H9 (cell line): ENCODE measurements around the gene GSG1L2. TPM values are rescaled to one million over a fixed set of nuclear protein-coding genes. Genes with fewer than 3 reads are reported as not detected.

ENCODE experiments used
- DNase-seq: peaks from one replicate; pipeline ENCODE4 v3.0.0-alpha.2; 2017
- H2AFZ ChIP-seq: one replicate; pipeline ENCODE4 v1.6.1; 2013; ENCODE audit warnings: mild to moderate bottlenecking, low read length, control low read depth, moderate library complexity
- H2AK5ac ChIP-seq: 2 replicates; pipeline ENCODE4 v1.6.1; 2013; ENCODE audit warnings: low read length, control low read depth, mixed read lengths; ENCODE audit not compliant: insufficient read length
- H2BK120ac ChIP-seq: one replicate; pipeline ENCODE4 v1.6.1; 2013; ENCODE audit warnings: low read depth, mild to moderate bottlenecking, low read length, control low read depth, inconsistent platforms; ENCODE audit not compliant: poor library complexity, severe bottlenecking
- H2BK12ac ChIP-seq: 2 replicates; pipeline ENCODE4 v1.6.1; 2013; ENCODE audit warnings: low read length, control low read depth, mixed read lengths, low read depth; ENCODE audit not compliant: insufficient read length
- H2BK15ac ChIP-seq: 2 replicates; pipeline ENCODE4 v1.6.1; 2013; ENCODE audit warnings: low read depth, low read length, control low read depth
- H2BK20ac ChIP-seq: one replicate; pipeline ENCODE4 v1.6.1; 2013; ENCODE audit warnings: low read depth, mild to moderate bottlenecking, low read length, control low read depth, inconsistent platforms; ENCODE audit not compliant: poor library complexity, severe bottlenecking
- H2BK5ac ChIP-seq: 2 replicates; pipeline ENCODE4 v1.6.1; 2013; ENCODE audit warnings: low read length, control low read depth, mixed read lengths; ENCODE audit not compliant: insufficient read length
- H3K14ac ChIP-seq: 2 replicates; pipeline ENCODE4 v1.6.1; 2013; ENCODE audit warnings: low read length, control low read depth; ENCODE audit not compliant: insufficient read depth
- H3K18ac ChIP-seq: 2 replicates; pipeline ENCODE4 v1.6.1; 2013; ENCODE audit warnings: low read depth, mild to moderate bottlenecking, mixed read lengths, low read length, control low read depth; ENCODE audit not compliant: insufficient read length
- H3K23ac ChIP-seq: 2 replicates; pipeline ENCODE4 v1.6.1; 2013; ENCODE audit warnings: low read length, control low read depth, mixed read lengths, low read depth; ENCODE audit not compliant: insufficient read length
- H3K23me2 ChIP-seq: 2 replicates; pipeline ENCODE4 v1.6.1; 2013; ENCODE audit warnings: low read depth, mild to moderate bottlenecking, mixed read lengths, low read length, control low read depth; ENCODE audit not compliant: insufficient read length, poor library complexity, severe bottlenecking
- H3K27ac ChIP-seq: 2 replicates; pipeline ENCODE4 v1.5.1; 2013; ENCODE audit warnings: low read length, control low read depth, mixed read lengths, low read depth; ENCODE audit not compliant: insufficient read length
- H3K27me3 ChIP-seq: 2 replicates; pipeline ENCODE4 v1.6.1; 2013; ENCODE audit warnings: low read length, control low read depth, inconsistent platforms; ENCODE audit not compliant: insufficient read depth
- H3K4ac ChIP-seq: 2 replicates; pipeline ENCODE4 v1.6.1; 2013; ENCODE audit warnings: low read depth, mild to moderate bottlenecking, control low read depth, inconsistent platforms, low read length, moderate library complexity
- H3K4me1 ChIP-seq: 2 replicates; pipeline ENCODE4 v1.6.1; 2013; ENCODE audit warnings: low read length, control low read depth, inconsistent platforms; ENCODE audit not compliant: insufficient read depth
- H3K4me2 ChIP-seq: 2 replicates; pipeline ENCODE4 v1.6.1; 2013; ENCODE audit warnings: low read length, control low read depth, mixed read lengths; ENCODE audit not compliant: insufficient read length, insufficient read depth
- H3K56ac ChIP-seq: 2 replicates; pipeline ENCODE4 v1.6.1; 2013; ENCODE audit warnings: low read depth, mild to moderate bottlenecking, mixed read lengths, low read length, control low read depth; ENCODE audit not compliant: insufficient read length
- H3K79me1 ChIP-seq: 2 replicates; pipeline ENCODE4 v1.6.1; 2013; ENCODE audit warnings: low read depth, mild to moderate bottlenecking, moderate library complexity, low read length, control low read depth, inconsistent platforms; ENCODE audit not compliant: insufficient read depth, poor library complexity, severe bottlenecking
- H3K79me2 ChIP-seq: 2 replicates; pipeline ENCODE4 v1.6.1; 2013; ENCODE audit warnings: low read length, control low read depth, inconsistent platforms; ENCODE audit not compliant: insufficient read depth
- H3K9ac ChIP-seq: 2 replicates; pipeline ENCODE4 v1.6.1; 2013; ENCODE audit warnings: low read length, control low read depth, mixed read lengths; ENCODE audit not compliant: insufficient read length; ENCODE audit errors: extremely low read depth
- H3K9me3 ChIP-seq: one replicate; pipeline ENCODE4 v1.6.1; 2013; ENCODE audit warnings: low read depth, low read length, inconsistent platforms; ENCODE audit not compliant: control insufficient read depth
- H3T11ph ChIP-seq: one replicate; pipeline ENCODE4 v1.6.1; 2013; ENCODE audit warnings: mild to moderate bottlenecking, low read length, control low read depth, inconsistent platforms
- H4K20me1 ChIP-seq: one replicate; pipeline ENCODE4 v1.6.1; 2013; ENCODE audit not compliant: control insufficient read depth, insufficient read length, insufficient read depth
- H4K5ac ChIP-seq: 2 replicates; pipeline ENCODE4 v1.6.1; 2013; ENCODE audit warnings: low read depth, mild to moderate bottlenecking, mixed read lengths, low read length, control low read depth; ENCODE audit not compliant: insufficient read length
- H4K8ac ChIP-seq: replicated peaks from 2 replicates; pipeline ENCODE4 v1.6.1; 2013; ENCODE audit warnings: low read length, control low read depth, mixed read lengths, low read depth; ENCODE audit not compliant: insufficient read length
- H4K91ac ChIP-seq: 2 replicates; pipeline ENCODE4 v1.6.1; 2013; ENCODE audit warnings: low read depth, mild to moderate bottlenecking, moderate library complexity, mixed read lengths, low read length, control low read depth; ENCODE audit not compliant: insufficient read length
- H3K27ac Mint-ChIP-seq, 3 experiments: 2 replicates in 2 of 3; 3 replicates in 1 of 3; pipeline ENCODE4 v1.8.0; 2020 to 2021; ENCODE audit warnings: mixed read lengths in 3 of 3, mild to moderate bottlenecking in 1 of 3, moderate library complexity in 1 of 3
- H3K27me3 Mint-ChIP-seq: 2 replicates; pipeline ENCODE4 v1.8.0; 2021; ENCODE audit warnings: low read depth, mild to moderate bottlenecking, moderate library complexity, mixed read lengths
- H3K36me3 Mint-ChIP-seq, 3 experiments: 2 replicates in 2 of 3; 3 replicates in 1 of 3; pipeline ENCODE4 v1.8.0; 2020 to 2021; ENCODE audit warnings: low read depth in 3 of 3, mixed read lengths in 3 of 3; ENCODE audit not compliant: insufficient read depth in 1 of 3
- H3K4me1 Mint-ChIP-seq, 2 experiments: 2 replicates each; pipeline ENCODE4 v1.8.0; 2020; ENCODE audit warnings: mixed read lengths in 2 of 2
- H3K4me3 Mint-ChIP-seq, 2 experiments: 2 replicates in 1 of 2; 3 replicates in 1 of 2; pipeline ENCODE4 v1.8.0; 2020 to 2021; ENCODE audit warnings: mild to moderate bottlenecking in 2 of 2, mixed read lengths in 2 of 2, moderate library complexity in 1 of 2
- H3K9me3 Mint-ChIP-seq, 2 experiments: 2 replicates in 1 of 2; 3 replicates in 1 of 2; pipeline ENCODE4 v1.8.0; 2020; ENCODE audit warnings: mild to moderate bottlenecking in 2 of 2, mixed read lengths in 2 of 2, moderate library complexity in 1 of 2
- WGBS: extraction: QIAGEN DNeasy Blood & Tissue Kit; methylation state at CpG from one replicate; pipeline ENCODE4 v1.1.7; 2013; ENCODE audit warnings: missing lambda C conversion rate, low lambda C conversion rate, mixed read lengths; ENCODE audit not compliant: insufficient read length; ENCODE audit errors: extremely low coverage; 5-methylcytosine and 5-hydroxymethylcytosine counted together
- total RNA-seq: library from RNA; stranded (reverse); gene quantifications from 2 replicates; pipeline ENCODE4 v1.2.1, GENCODE V29; 2021
- TF ChIP-seq, protein P1 (sequence below): fragments of 200-600 bp; sonication (generic); conservative IDR thresholded peaks from 3 replicates; pipeline ENCODE4 v1.8.0; 2021; ENCODE audit warnings: antibody characterized with exemption, mild to moderate bottlenecking

GSG1L2 gene
- total RNA-seq, 1 experiment from 2014 or later: not detected

DNA sequence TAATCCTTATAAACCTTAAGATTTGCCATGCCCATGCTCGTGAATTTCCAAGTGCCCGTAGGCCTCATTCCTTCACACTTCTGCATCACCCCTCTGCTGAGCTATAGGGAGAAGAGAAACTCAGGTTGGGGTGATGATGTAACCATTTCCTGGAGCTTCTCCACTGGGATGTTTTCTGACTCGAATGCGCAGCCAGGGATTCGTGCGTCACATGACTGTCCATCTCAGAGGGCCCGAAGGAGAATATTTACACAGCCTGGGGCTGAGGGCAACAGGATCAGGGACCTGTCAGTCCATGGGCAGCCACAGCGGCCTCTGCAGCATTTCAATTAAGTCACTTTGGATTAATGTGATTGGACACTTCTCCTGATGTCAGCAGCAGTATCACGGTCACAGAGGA lies 8.7 kb downstream of the GSG1L2 start:
- H4K5ac ChIP-seq: no peak overlapping the region
- H3K4me3 Mint-ChIP-seq: no peak overlapping the region
- no CpG with 5 or more reads among the region's 9 CpGs for WGBS
- H3K4me2 ChIP-seq: no peak overlapping the region
- no peak overlapping the region for H2BK20ac ChIP-seq
- no peak overlapping the region for H2AK5ac ChIP-seq
- H2BK5ac ChIP-seq: no peak overlapping the region
- no peaks in the 10 kb centered on the region for H3K23me2 ChIP-seq
- no peaks in the 10 kb centered on the region for H3K79me1 ChIP-seq
- no peaks in the 10 kb centered on the region for H3K9me3 ChIP-seq
- H4K20me1 ChIP-seq: no peaks in the 10 kb centered on the region
- H2BK120ac ChIP-seq: no peak overlapping the region
- no peak overlapping the region for H3K4ac ChIP-seq
- H3K23ac ChIP-seq: no peak overlapping the region
- H3K27me3 ChIP-seq: no peaks in the 10 kb centered on the region
- peaks cover 4 to 6% of the 10 kb centered on the region in 2 experiments; a peak in 3 of 4 replicates for H3K4me1 Mint-ChIP-seq
- H3T11ph ChIP-seq: no peak overlapping the region
- no peak overlapping the region for H3K27ac ChIP-seq
- peaks cover 3% of the 10 kb centered on the region; the same call in 1 of the 2 replicates for H3K4me1 ChIP-seq
- no peaks in the 10 kb centered on the region for H3K79me2 ChIP-seq
- H3K27ac Mint-ChIP-seq: peak overlapping the region in 1 of 3 experiments; percentile 31; a peak in 1 of 7 replicates
- no peak overlapping the region for H3K56ac ChIP-seq
- H2BK12ac ChIP-seq: no peak overlapping the region
- no peak overlapping the region for H3K9ac ChIP-seq
- H3K18ac ChIP-seq: no peak overlapping the region
- peaks cover 0 to 2% of the 10 kb centered on the region in 2 experiments; a peak in 2 of 5 replicates for H3K9me3 Mint-ChIP-seq
- TF ChIP-seq, protein P1, sequence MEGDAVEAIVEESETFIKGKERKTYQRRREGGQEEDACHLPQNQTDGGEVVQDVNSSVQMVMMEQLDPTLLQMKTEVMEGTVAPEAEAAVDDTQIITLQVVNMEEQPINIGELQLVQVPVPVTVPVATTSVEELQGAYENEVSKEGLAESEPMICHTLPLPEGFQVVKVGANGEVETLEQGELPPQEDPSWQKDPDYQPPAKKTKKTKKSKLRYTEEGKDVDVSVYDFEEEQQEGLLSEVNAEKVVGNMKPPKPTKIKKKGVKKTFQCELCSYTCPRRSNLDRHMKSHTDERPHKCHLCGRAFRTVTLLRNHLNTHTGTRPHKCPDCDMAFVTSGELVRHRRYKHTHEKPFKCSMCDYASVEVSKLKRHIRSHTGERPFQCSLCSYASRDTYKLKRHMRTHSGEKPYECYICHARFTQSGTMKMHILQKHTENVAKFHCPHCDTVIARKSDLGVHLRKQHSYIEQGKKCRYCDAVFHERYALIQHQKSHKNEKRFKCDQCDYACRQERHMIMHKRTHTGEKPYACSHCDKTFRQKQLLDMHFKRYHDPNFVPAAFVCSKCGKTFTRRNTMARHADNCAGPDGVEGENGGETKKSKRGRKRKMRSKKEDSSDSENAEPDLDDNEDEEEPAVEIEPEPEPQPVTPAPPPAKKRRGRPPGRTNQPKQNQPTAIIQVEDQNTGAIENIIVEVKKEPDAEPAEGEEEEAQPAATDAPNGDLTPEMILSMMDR: no peak
- H2AFZ ChIP-seq: no peak overlapping the region
- no peak overlapping the region for H3K14ac ChIP-seq
- H2BK15ac ChIP-seq: no peak overlapping the region
- no peak for DNase-seq
- H4K91ac ChIP-seq: no peak overlapping the region
- H3K27me3 Mint-ChIP-seq: peaks cover 8% of the 10 kb centered on the region
- no peak overlapping the region for H4K8ac ChIP-seq
- H3K36me3 Mint-ChIP-seq: no peaks in the 10 kb centered on the region; a peak in 1 of 7 replicates
